ENCODE measurements around the gene CNTNAP1.
A peak's percentile ranks its signal among the peaks of the same experiment; 100 is the strongest.

The CNTNAP1 gene

GRCh38 chr17:42704490-42704836 lies 22.1 kb downstream of the CNTNAP1 start:
- H3K9me3 Mint-ChIP-seq = no peaks in the 10 kb centered on the region
- H3K27me3 Mint-ChIP-seq (ENCODE audit: low read depth) = no peaks in the 10 kb centered on the region
- peaks cover 17% of the 10 kb centered on the region for H3K4me1 Mint-ChIP-seq
- TF ChIP-seq CTCF (IDR thresholded peaks at IDR 0.05; ENCODE audit: unreplicated experiment in 3 of 3) = no peak
- H3K27ac Mint-ChIP-seq = no peak overlapping the region
- H3K4me3 Mint-ChIP-seq = no peak overlapping the region
- peaks cover 58% of the 10 kb centered on the region for H3K36me3 Mint-ChIP-seq (ENCODE audit: low read depth)

DNA sequence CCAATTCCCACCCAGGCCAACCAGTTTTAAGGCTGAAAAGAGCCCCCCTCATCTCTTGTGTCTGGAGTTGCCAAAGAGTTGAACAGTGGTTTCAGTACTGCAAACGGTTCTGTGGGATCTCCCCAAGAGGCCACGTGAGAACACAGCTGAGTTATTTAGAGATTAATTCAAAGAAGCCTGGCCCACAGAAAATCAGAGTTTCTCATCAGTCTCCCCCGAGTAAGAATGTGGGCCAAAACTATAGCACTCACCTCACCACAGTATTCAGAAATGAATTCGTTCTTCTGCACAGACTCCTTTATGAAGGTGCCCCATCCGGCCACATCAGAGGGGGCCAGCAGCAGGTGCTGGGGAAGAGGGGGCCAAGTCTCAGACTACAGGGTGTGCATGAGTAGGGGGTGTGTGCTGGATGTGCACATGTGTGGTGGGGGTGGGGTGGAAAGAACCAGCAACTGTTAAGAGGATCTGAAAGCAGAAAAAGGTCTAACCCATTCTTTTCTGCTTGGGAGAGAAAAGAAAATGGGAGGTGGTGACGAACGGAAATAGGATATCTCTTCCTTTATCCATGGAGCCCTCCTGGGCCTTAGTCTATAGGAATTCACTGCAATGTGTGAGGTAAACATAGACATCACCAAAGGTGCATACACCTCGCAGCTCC lies 22.6 kb downstream of the CNTNAP1 start:
- H3K27me3 Mint-ChIP-seq (ENCODE audit: low read depth) = no peaks in the 10 kb centered on the region
- peaks cover 13% of the 10 kb centered on the region for H3K4me1 Mint-ChIP-seq
- no peak for TF ChIP-seq CTCF (IDR thresholded peaks at IDR 0.05; ENCODE audit: unreplicated experiment in 3 of 3)
- no peak overlapping the region for H3K27ac Mint-ChIP-seq
- no peak overlapping the region for H3K4me3 Mint-ChIP-seq
- H3K9me3 Mint-ChIP-seq = no peaks in the 10 kb centered on the region
- peaks cover 63% of the 10 kb centered on the region for H3K36me3 Mint-ChIP-seq (ENCODE audit: low read depth)

DNA sequence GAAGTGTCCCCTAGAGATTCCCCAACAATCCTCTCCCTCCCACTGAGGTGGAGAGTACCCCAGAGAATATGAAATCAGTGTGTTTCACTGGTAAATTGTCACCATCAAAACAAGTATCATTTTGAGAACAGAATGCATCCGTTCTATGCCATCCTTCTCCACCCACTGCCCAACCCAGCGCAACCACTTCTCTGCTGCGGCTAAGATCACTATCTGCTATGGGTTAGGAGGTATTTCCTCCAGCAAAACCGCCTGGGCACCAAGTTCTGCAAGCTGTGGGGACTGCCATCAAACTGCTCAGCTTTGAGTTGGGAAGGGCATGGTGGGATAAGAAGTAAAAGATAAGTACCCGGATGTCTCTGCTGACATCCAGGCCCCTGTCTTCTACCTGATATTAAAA lies 24.4 kb downstream of the CNTNAP1 start:
- H3K9me3 Mint-ChIP-seq = no peaks in the 10 kb centered on the region
- no peak overlapping the region for H3K27ac Mint-ChIP-seq
- H3K4me3 Mint-ChIP-seq = no peak overlapping the region
- TF ChIP-seq CTCF (IDR thresholded peaks at IDR 0.05; ENCODE audit: unreplicated experiment in 3 of 3) = no peak
- no peaks in the 10 kb centered on the region for H3K27me3 Mint-ChIP-seq (ENCODE audit: low read depth)
- H3K4me1 Mint-ChIP-seq = no peaks in the 10 kb centered on the region
- peaks cover 66% of the 10 kb centered on the region for H3K36me3 Mint-ChIP-seq (ENCODE audit: low read depth)

- Mint-ChIP-seq H3K9me3 (no peaks in the 10 kb centered on the region), H3K4me1 (no peaks in the 10 kb centered on the region), H3K27me3 (ENCODE audit: low read depth) (no peaks in the 10 kb centered on the region), H3K4me3 (no peak overlapping the region), H3K36me3 (ENCODE audit: low read depth) (peaks cover 70% of the 10 kb centered on the region), H3K27ac (no peak overlapping the region)
- no peak for TF ChIP-seq CTCF (IDR thresholded peaks at IDR 0.05; ENCODE audit: unreplicated experiment in 3 of 3)
These were observed 26.3 kb downstream of the CNTNAP1 start for GRCh38 chr17:42708588-42708987.

GRCh38 chr17:42709561-42709960 lies 27.2 kb downstream of the CNTNAP1 start:
- H3K4me1 Mint-ChIP-seq = no peaks in the 10 kb centered on the region
- H3K4me3 Mint-ChIP-seq = no peak overlapping the region
- H3K9me3 Mint-ChIP-seq = no peaks in the 10 kb centered on the region
- no peaks in the 10 kb centered on the region for H3K27me3 Mint-ChIP-seq (ENCODE audit: low read depth)
- TF ChIP-seq CTCF (IDR thresholded peaks at IDR 0.05; ENCODE audit: unreplicated experiment in 3 of 3) = no peak
- H3K27ac Mint-ChIP-seq = no peak overlapping the region
- H3K36me3 Mint-ChIP-seq (ENCODE audit: low read depth) = peaks cover 70% of the 10 kb centered on the region

DNA sequence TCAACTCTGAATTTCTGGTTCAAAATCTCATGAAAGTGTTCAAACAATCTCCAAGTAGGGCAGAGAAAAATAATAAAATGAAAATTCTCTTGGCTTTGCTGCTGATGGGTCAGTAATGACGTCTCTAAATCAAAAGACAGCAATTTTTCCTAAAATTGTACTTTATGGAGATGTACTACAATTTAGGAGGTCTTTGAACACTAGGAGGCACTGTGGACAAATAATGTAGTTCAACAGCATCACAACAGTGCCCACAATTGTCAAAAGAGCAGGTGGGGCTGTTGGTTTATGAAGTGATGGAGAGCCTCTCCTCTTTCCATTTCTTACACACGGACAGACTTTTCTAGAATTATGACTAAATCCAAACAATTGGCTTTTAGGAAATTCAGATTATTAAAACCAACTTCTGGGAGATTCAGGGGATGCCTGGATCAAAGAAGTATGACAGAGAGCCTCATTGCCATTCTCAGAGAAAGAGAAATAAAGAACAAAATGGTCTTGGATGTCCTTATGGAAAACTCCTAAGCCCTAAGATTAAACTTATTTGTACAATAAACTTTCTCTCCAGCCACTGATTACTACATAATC lies 38.8 kb downstream of the CNTNAP1 start:
- no peak overlapping the region for H3K4me3 Mint-ChIP-seq
- H3K9me3 Mint-ChIP-seq = no peaks in the 10 kb centered on the region
- no peak overlapping the region for H3K27ac Mint-ChIP-seq
- no peaks in the 10 kb centered on the region for H3K4me1 Mint-ChIP-seq
- peaks cover 58% of the 10 kb centered on the region for H3K36me3 Mint-ChIP-seq (ENCODE audit: low read depth)
- TF ChIP-seq CTCF (IDR thresholded peaks at IDR 0.05; ENCODE audit: unreplicated experiment in 3 of 3) = peak; percentile 62 to 83 (median 65)
- no peaks in the 10 kb centered on the region for H3K27me3 Mint-ChIP-seq (ENCODE audit: low read depth)

Data from nephron (organoid).